ENCODE results near the gene COX7A2.

The COX7A2 gene, protein sequence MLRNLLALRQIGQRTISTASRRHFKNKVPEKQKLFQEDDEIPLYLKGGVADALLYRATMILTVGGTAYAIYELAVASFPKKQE

DNA sequence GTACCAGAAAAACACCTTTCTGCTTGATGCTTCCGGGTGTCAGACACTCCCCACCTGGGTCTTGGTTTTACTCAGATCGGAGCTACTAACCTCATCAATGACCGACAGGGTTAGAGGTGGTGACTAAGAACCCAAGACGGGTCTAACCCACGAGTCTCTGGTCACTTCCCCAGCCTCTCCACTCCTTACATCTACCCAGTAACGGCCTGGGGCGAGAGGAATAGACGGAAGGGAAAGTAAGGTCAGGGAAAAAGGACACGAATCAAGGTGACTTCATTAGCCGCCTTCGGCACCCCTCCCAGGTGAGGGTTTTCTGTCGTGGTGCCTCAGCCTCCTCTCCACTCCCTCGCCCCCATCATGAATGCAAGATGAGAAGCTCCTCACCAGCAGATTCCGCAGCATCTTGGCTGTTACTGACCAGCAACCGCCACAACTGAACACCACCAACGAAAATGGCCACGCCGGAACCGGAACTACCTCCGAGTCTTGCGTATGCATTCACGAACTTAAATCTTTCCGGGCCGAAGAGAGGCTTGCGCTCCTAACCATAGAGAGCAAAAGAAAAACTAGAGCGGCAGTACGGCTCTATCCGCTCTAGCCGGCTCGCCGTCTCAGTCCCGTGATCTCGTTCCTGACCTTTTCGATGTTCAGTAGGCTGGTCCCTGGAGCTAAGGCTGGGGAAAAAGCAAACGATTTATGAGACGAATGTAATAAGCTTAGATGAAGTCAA, at the start of gene COX7A2:
TSS of gene COX7A2 (minus strand) at position 469 of the 730 bp plus-strand sequence. CDS start at position 402, 67 bp downstream.
- DNase-seq = peak; percentile 86 to 98 (median 95)
- intact Hi-C loops (cut with DNase I) = no loop called here

DNA sequence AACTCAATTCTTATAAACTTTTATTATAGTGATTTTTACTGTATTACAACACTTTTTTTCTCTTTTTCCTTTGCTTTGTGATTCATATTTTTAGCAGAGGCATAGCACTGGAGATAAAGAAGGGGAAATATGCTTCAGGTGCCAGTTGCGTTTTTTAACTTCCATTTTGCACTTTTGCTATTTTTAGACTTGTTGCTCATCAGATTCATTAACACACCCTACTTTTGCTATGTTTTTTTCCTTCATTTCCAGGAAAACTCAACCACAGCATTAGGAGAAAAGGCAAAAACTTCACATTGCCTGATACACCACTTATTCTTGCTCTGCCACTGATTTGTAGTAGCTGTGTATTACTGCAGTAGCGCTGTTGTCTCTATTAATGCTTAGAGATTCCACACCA, 49.0 kb upstream of the COX7A2 start:
- no peak for DNase-seq
- intact Hi-C loops (cut with DNase I) = no loop called here

DNA sequence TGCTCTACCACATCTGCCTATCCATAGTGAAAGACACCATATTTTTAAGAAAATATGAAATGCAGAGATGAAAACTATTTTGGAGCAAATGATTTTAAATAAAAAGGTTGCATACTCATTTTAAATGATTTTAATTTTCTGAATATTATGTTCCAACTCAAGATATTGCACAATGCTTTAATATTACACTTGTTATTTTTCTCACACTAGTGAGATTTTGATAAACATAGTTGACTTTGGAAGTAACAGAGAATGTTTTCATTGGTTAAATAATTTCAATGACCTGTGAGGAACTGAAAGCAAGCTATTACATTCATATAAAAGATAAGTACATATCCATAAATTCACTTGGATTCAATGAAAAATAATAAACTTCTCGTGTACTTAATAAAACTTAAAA, 48.1 kb upstream of the COX7A2 start:
- DNase-seq = no peak
- intact Hi-C loops (cut with DNase I) = no loop called here

GRCh38 chr6:75291331-75291730, 47.7 kb upstream of the COX7A2 start:
- intact Hi-C loops (cut with DNase I) = no loop called here
- peak in 3 of 42 donors; percentile 8 to 18 (median 10) for DNase-seq

GRCh38 chr6:75290136-75290945, 46.7 kb upstream of the COX7A2 start:
- DNase-seq = peak; percentile 52 to 92 (median 78)
- intact Hi-C loops (cut with DNase I) = no loop called here

DNA sequence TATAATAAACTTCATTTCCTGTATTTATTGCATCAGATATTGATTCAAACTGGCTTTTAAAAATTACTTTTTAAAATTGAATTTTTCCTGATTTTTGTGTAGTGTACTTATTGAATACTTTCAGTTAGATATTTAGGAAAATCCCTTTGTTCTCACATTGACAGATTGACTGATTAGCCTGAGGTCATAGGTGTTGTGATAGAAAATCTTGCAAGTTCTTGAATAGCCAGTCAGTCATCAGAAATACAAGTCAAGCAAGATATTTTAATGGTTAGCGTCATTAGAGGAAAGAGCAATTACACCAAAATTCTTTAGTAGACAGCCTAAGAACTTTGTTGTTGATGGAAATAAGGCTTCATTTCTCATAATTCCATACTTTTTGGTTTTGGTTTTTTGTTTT, 44.4 kb upstream of the COX7A2 start:
- intact Hi-C loops (cut with DNase I) = loop anchor here (5.0 to 10.0 kb wide), 2 partner anchors 317 to 1636 kb away; partner anchors contain the start of genes SENP6 and SLC17A5
- no peak for DNase-seq

- no peak for DNase-seq
- intact Hi-C loops (cut with DNase I) = loop anchor here (5.0 to 10.0 kb wide), 2 partner anchors 317 to 1635 kb away; partner anchors contain the start of genes SENP6 and SLC17A5
These were observed 43.8 kb upstream of the COX7A2 start for GRCh38 chr6:75287424-75287823.

- intact Hi-C loops (cut with DNase I) = loop anchor here (5.0 to 10.0 kb wide), 2 partner anchors 318 to 1635 kb away; partner anchors contain the start of genes SENP6 and SLC17A5
- no peak for DNase-seq
These were observed 43.4 kb upstream of the COX7A2 start for GRCh38 chr6:75286955-75287354.

- intact Hi-C loops (cut with DNase I) = loop anchor here (5.0 to 10.0 kb wide), 2 partner anchors 320 to 1633 kb away; partner anchors contain the start of genes SENP6 and SLC17A5
- DNase-seq = no peak
These were observed 41.7 kb upstream of the COX7A2 start for GRCh38 chr6:75285283-75285639.

DNA sequence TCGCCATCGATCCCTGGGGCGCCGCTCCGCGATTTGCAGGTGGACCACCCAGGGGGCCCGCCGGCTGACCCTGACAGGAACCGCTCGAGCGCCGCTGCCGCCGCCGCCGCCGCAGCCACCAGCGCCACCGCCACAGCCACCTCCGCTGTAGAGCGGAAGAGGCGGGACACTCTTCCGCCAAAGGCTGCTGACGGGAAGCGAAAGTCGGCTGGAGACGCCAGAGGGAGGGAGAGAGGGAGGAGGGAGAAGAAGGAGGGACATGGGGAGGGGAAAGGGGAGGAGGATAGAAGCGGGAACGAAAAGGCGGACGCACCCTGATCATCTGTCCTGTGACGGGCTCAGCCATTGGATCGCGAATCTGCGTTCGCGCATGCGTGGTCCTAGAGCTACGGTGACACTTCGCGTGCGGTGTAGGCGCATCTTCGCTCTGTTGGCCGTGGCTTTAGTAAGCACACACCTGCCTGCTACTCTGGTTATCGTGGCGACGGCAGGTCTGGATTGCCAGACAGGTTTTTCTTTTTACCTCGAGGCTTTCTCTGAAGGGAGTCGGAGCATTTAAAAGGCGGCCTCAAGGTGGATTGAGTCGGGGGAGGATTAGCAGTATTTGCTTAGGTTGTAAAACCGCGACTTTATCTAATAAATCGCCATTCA, 41.2 kb upstream of the COX7A2 start, which contains the start of gene TMEM30A:
TSS of gene TMEM30A (minus strand) at position 161 of the 651 bp plus-strand sequence. CDS start at position 7, 154 bp downstream.
- intact Hi-C loops (cut with DNase I) = loop anchor here (5.0 to 10.0 kb wide), 2 partner anchors 320 to 1632 kb away; partner anchors contain the start of genes SENP6 and SLC17A5
- peak; percentile 94 to 99 (median 98) for DNase-seq

GRCh38 chr6:75283907-75284631, 40.5 kb upstream of the COX7A2 start:
- peak in 18 of 42 donors; percentile 5 to 53 (median 22) for DNase-seq
- intact Hi-C loops (cut with DNase I) = loop anchor here (10.0 kb wide), 1 partner anchor 321 kb away; the partner anchor contains the start of gene SENP6

GRCh38 chr6:75282706-75283105, 39.1 kb upstream of the COX7A2 start:
- DNase-seq = no peak
- intact Hi-C loops (cut with DNase I) = loop anchor here (10.0 kb wide), 1 partner anchor 322 kb away; the partner anchor contains the start of gene SENP6

GRCh38 chr6:75281653-75282052, 38.1 kb upstream of the COX7A2 start:
- no peak for DNase-seq
- intact Hi-C loops (cut with DNase I) = loop anchor here (10.0 kb wide), 1 partner anchor 323 kb away; the partner anchor contains the start of gene SENP6

- intact Hi-C loops (cut with DNase I) = loop anchor here (10.0 kb wide), 1 partner anchor 325 kb away; the partner anchor contains the start of gene SENP6
- no peak for DNase-seq
These were observed 36.7 kb upstream of the COX7A2 start for GRCh38 chr6:75280131-75280855.

- no peak for DNase-seq
- intact Hi-C loops (cut with DNase I) = no loop called here
These were observed 35.8 kb upstream of the COX7A2 start for GRCh38 chr6:75279418-75279817.

- no peak for DNase-seq
- intact Hi-C loops (cut with DNase I) = no loop called here
These were observed 35.0 kb upstream of the COX7A2 start for GRCh38 chr6:75278474-75279077.

GRCh38 chr6:75275067-75275466, 31.5 kb upstream of the COX7A2 start:
- intact Hi-C loops (cut with DNase I) = no loop called here
- no peak for DNase-seq

Measured in head of caudate nucleus (tissue), 42 donors.